GM13976 (cell line): ENCODE results near the gene MED17.

Source experiments
- DNase-seq: peaks from one replicate; pipeline ENCODE4 v3.0.0; 2012; ENCODE audit warnings: low spot score
- in situ Hi-C: fragments of 300-500 bp; cut with MboI; formaldehyde crosslinking; loops from one replicate; pipeline ENCODE4 v1.12.0; 2022; ENCODE audit warnings: low sequenced_read_pairs, mixed read lengths, inconsistent platforms; ENCODE audit not compliant: unreplicated experiment
- TF ChIP-seq, protein P1 (sequence below): IDR thresholded peaks from 2 replicates; pipeline ENCODE4 v1.5.1; 2012; ENCODE audit warnings: borderline replicate concordance, mild to moderate bottlenecking; ENCODE audit not compliant: insufficient read depth; ENCODE audit errors: extremely low read depth, missing control alignments, control extremely low read depth

Gene MED17

DNA sequence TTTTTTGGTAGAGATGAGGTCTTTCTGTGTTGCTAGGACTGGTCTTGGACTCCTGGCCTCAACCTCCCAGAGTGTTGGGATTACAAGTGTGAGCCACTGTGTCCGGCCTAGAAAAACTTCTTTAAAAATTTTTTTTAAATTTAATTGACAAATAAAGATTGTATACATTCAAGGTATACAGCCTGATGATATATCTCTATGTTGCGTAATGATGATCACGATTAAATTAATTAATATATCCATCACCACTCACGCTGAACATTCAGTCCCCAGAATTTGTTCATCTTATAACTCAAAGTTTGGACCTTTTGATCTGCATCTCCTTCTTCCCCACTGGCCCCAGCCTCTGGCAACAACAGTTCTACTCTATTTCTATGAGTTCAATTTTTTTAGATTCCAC lies 39.1 kb downstream of the MED17 start:
- no peak for DNase-seq
- TF ChIP-seq, protein P1, sequence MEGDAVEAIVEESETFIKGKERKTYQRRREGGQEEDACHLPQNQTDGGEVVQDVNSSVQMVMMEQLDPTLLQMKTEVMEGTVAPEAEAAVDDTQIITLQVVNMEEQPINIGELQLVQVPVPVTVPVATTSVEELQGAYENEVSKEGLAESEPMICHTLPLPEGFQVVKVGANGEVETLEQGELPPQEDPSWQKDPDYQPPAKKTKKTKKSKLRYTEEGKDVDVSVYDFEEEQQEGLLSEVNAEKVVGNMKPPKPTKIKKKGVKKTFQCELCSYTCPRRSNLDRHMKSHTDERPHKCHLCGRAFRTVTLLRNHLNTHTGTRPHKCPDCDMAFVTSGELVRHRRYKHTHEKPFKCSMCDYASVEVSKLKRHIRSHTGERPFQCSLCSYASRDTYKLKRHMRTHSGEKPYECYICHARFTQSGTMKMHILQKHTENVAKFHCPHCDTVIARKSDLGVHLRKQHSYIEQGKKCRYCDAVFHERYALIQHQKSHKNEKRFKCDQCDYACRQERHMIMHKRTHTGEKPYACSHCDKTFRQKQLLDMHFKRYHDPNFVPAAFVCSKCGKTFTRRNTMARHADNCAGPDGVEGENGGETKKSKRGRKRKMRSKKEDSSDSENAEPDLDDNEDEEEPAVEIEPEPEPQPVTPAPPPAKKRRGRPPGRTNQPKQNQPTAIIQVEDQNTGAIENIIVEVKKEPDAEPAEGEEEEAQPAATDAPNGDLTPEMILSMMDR = no peak
- in situ Hi-C loops = no loop called here

DNA sequence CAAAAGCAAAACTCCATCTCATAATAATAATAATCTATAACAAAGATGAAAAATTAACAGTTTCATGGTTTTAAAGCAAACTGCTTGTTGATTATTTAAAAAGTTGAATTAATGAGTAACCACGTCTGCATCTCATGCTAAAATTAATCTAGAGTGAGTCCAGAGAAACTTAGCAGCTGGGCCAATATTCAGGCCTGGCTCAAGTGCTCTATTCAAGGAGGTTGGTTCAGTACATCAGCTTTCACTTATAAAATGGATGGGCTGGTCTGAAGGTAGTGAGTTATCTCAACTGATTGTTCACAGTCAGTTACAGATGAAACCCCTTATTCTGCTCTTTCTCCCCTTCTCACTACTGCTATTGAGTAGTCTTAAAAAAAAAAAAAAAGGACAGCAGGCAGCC lies 43.3 kb downstream of the MED17 start:
- DNase-seq = no peak
- in situ Hi-C loops = no loop called here
- TF ChIP-seq, protein P1 = no peak

DNA sequence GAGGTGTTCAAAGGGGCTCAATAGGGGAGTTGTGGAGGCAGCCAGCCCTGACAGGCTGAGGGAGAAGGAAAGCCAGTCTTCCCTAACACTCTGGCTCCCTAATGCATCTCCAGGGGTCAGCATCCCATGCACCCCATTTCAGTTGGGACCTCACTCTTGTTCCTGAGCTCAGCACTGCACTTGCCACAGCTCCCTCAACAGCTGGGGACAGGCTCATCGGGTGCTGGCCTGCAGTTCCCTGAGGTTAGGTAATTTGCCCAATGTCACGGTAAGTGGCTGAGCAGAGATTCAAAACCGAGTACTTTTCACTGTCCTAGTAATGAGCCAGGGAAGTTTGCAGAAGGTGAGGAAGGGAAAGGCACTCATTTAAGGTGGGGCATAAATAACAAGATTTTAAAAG lies 45.5 kb downstream of the MED17 start:
- TF ChIP-seq, protein P1 = no peak
- in situ Hi-C loops = no loop called here
- DNase-seq = no peak

DNA sequence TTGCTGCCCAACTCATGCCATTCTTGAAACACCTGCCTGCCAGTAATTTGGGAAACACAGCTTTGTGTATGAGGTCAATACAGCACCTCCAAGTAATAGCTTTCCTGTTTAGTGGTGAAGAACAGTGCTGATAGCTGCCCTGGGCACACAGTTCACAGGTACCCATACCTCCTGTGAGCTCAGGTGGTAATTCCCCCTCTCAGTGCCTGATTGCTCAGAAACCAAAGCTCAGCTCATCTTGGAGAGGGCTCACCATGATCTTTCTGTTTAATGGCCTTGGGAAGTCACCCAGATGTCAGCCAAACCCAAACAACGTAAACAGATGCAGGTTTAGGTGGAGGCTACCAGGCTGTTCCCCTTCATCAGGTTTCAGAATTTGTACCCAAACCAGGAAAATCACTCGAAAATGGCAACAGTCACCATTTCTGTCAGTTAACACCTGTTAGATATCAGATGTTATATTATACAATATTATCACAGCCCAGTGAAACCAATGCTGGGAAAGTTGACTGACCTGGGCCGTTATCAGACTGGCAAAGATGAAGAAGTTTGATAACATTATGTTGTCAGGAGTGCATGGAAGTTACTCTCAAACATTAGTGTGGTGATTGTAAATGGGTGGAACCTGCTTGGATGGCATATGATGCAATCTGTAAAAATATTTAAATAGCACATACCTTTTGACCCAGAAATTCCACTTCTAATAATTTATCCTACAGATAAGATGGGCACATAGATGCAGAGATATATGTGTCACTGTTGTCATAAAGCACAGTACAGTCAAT lies 47.5 kb downstream of the MED17 start:
- TF ChIP-seq, protein P1 = no peak
- no peak for DNase-seq
- in situ Hi-C loops = no loop called here

DNA sequence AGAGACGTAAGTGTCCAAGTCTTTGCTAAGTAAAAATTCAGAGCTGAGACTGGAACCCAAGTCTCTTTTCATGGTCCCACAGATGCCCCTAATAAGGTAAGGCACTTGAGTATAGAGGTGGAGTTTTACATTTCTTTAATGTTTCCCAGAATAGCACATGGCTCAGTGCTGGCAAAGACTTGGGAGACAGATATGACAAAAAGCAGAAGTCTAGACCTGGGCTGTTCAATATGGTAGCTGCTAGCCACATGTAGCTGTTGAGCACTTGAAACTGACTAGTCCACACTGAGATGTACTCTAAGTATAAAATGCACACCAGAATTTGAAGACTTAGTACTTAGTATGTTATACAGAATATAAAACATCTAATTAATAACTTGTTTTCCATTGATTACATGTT lies 48.7 kb downstream of the MED17 start:
- TF ChIP-seq, protein P1 = no peak
- in situ Hi-C loops = no loop called here
- no peak for DNase-seq

DNA sequence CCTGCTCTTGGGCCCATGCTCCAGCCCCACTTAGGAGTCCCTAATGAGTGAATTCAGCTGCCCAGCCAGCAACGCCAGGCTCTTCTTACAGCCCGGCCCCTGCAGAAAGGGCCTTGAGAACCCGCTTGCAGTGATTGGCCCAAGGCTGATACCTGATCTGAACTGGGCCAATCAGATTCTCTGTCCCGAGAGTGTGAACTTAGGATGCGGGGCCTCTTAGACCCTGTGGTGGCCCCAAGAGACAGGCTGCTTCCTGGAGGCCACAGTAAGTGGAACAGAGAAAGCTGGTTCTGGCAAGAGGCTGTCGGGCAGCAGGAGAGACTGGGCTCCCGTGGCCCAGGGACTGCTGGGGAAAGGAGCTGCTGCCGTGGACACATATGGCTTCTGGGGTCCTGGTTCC lies 54.9 kb downstream of the MED17 start:
- peak; percentile 2 for DNase-seq
- TF ChIP-seq, protein P1 = no peak
- in situ Hi-C loops = no loop called here
